Airway epithelial cell (primary cell): ENCODE results near the gene FAM168A. TPM values are rescaled to one million over a fixed set of nuclear protein-coding genes. Genes with fewer than 3 reads are reported as not detected.

ENCODE experiments used
- total RNA-seq: library from RNA; depleted of rRNA; stranded (reverse); fragments of >200 nt; gene quantifications from 2 replicates; pipeline ENCODE4 v1.2.3, GENCODE V29; 2015

Gene FAM168A, protein sequence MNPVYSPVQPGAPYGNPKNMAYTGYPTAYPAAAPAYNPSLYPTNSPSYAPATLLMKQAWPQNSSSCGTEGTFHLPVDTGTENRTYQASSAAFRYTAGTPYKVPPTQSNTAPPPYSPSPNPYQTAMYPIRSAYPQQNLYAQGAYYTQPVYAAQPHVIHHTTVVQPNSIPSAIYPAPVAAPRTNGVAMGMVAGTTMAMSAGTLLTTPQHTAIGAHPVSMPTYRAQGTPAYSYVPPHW
- 13.6 and 18.5 TPM in 2 replicates for total RNA-seq

GRCh38 chr11:73597956-73598718 is at the start of gene FAM168A:
TSS of gene FAM168A (minus strand) at chr11:73598112. CDS start at chr11:73468474, 129,638 bp downstream.

DNA sequence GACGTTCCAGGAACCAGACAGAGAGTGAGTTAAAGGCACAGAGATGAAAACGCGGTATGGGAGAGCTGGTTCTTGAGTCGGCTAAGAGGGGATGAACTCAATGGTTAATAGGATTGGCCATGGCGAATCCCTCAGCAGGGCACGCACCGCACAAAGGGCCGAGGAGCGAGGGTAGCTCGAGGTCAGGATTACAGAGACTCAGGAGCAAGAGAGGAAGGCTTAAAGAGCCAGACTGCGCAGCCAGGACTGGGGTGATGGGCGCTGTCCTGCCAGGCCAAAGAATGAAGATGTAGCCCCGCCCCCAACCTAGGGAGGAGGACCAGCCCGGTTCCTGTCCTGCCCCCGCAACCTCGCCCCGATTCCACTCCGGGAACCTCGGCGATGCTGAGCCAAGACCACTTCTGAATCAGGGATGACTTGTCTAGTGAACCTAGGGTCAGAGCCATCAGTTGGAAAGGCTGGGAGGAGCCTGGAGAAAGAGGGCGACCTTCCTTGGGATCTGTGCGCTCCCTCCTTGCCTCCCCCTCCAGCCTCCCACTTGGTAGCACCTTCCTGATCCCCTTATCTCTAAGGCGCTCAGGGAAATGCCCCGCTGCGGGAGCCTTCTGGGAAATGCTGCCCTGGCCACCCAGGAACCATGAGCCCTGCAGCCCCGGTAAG is 48.2 kb upstream of the FAM168A start, which contains the start of gene PLEKHB1:
PLEKHB1 (plus strand) TSS at position 610 of the 660 bp plus-strand sequence; CDS start at position 638, 28 bp downstream.

GRCh38 chr11:73376160-73376802 is 221.6 kb downstream of the FAM168A start, which contains the start of gene RELT:
TSS of gene RELT (plus strand) at chr11:73376399. CDS start at chr11:73389137, 12,738 bp downstream.

Other genes starting within 250 kb of the FAM168A start
- 6.3 and 7.2 TPM in 2 replicates for gene RELT, start 221.7 kb downstream of the FAM168A start, total RNA-seq
- not detected in 2 replicates for gene PLEKHB1, start 48.5 kb upstream of the FAM168A start, total RNA-seq
- gene RAB6A, start 163.0 kb upstream of the FAM168A start, total RNA-seq = 133 and 235 TPM in 2 replicates
- gene MRPL48, start 189.8 kb upstream of the FAM168A start, total RNA-seq = 60.4 and 64.1 TPM in 2 replicates